Activated naive CD8-positive, alpha-beta T cell (primary cell): ENCODE measurements around the gene EPN1.

ENCODE experiments used
- H3K27ac Mint-ChIP-seq: one replicate; pipeline ENCODE4 v1.8.0; 2021; ENCODE audit warnings: mixed read lengths
- H3K27me3 Mint-ChIP-seq: one replicate; pipeline ENCODE4 v1.8.0; 2021; ENCODE audit warnings: mixed read lengths
- H3K36me3 Mint-ChIP-seq: one replicate; pipeline ENCODE4 v1.8.0; 2021; ENCODE audit warnings: mixed read lengths
- H3K4me1 Mint-ChIP-seq: one replicate; pipeline ENCODE4 v1.8.0; 2021; ENCODE audit warnings: low read depth, mixed read lengths
- H3K4me3 Mint-ChIP-seq: one replicate; pipeline ENCODE4 v1.8.0; 2021; ENCODE audit warnings: mild to moderate bottlenecking, mixed read lengths
- H3K9me3 Mint-ChIP-seq: one replicate; pipeline ENCODE4 v1.8.0; 2021; ENCODE audit warnings: low read depth, mixed read lengths

Gene EPN1

DNA sequence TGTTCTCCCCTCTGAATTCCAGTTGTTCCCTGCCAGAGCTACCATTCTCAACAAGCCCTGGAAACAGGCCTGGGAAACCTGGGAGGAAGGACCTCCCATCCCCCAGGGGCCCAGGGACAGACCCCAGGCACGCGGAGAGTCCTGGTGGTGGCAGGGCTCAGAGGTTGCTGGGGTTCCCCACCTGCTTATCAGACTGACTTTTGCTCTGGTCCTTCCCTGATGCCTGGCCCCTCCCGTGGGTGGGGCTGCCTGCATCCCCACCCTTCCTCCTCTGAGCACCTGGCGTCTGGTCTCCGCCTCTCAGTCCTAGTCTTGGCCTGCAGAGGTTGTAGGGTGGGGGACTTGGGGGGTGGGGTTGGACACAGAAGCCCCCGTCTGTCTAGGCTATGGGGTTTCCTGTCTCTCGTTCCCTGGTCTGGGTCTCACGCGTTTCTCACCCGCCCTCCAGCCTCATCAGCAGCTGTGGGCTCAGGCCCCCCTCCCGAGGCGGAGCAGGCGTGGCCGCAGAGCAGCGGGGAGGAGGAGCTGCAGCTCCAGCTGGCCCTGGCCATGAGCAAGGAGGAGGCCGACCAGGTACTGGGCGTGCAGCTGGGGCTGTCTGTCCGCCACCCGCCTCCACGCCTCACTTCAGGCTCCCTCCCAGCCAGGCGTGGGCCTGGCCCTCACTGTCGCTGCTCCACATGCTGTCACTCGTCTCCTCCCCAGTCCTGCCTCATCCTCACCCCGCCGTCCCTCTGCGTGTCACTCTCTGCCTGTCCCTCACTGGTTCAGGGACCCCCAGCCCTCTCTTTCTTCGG lies 13.6 kb downstream of the EPN1 start:
- no peaks in the 10 kb centered on the region for H3K9me3 Mint-ChIP-seq
- H3K27ac Mint-ChIP-seq = no peak overlapping the region
- H3K36me3 Mint-ChIP-seq = no peaks in the 10 kb centered on the region
- H3K4me1 Mint-ChIP-seq = peaks cover 3% of the 10 kb centered on the region
- H3K4me3 Mint-ChIP-seq = no peak overlapping the region
- H3K27me3 Mint-ChIP-seq = no peaks in the 10 kb centered on the region

DNA sequence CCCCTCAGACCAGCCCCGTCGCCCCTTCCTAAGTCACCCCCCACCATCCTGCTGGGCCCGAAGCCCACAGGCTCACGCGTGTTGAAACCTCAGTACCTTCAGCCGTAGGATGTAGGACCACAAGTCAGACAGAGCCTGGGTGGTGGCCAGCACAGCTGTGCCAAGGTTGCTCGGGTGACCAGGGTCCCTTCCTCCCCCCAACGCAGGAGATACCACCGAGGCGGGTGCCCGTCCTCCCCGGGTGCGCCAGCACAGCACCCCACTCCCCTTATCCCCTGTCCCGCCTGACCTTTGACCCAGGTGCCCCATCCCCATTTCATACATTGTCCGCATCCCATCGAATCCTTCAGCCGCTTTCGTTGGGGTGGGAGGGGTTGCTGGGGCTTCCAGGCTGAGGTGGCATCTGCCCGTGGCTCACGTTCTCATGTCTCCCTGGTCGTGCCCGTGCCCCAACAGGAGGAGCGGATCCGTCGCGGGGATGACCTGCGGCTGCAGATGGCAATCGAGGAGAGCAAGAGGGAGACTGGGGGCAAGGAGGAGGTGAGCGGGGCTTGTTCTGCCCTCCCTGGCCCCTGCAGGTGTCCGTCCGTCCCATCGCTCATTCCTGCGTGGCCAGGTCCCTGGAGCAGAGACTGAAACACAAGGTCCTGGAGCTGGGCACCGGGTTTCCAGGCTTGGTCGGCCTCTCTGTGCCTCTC lies 14.5 kb downstream of the EPN1 start:
- Mint-ChIP-seq H3K27ac (no peak overlapping the region), H3K4me1 (peaks cover 3% of the 10 kb centered on the region), H3K27me3 (no peaks in the 10 kb centered on the region), H3K9me3 (no peaks in the 10 kb centered on the region), H3K4me3 (no peak overlapping the region), H3K36me3 (no peaks in the 10 kb centered on the region)

DNA sequence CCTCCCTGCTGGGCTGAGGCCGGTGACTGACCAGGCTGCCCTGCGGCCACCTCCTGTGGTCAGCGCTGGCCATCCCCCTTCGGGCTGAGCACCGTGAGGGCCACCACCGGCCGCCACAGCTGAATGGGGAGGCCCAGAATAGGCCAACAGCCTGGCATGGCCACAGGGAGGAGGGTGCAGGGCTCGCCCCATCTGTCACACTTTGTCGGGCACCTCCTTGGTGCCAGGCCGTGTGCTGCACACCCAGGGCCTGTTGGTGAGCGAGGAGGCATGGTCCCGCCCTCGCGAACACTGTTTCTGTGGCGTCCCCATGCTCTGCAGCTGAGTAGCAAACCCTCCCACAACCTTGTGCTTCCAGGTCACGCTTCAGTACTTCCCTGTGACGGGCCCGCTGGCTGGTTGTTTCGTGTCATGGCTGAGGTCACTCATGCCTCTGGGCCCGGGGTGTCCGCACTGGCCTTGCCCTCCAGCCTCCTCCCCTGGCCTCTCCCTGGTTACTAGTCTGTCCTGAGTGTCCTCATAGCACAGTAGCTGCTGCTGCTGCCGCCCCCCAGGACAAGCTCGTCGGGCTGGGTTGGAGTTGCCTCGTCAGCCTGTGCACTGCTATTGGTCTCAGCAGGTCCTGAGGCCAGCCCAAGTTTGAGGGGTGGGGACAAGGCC lies 15.2 kb downstream of the EPN1 start:
- Mint-ChIP-seq H3K9me3 (no peaks in the 10 kb centered on the region), H3K36me3 (no peaks in the 10 kb centered on the region), H3K27me3 (no peaks in the 10 kb centered on the region), H3K27ac (no peak overlapping the region), H3K4me1 (peaks cover 3% of the 10 kb centered on the region), H3K4me3 (no peak overlapping the region)

DNA sequence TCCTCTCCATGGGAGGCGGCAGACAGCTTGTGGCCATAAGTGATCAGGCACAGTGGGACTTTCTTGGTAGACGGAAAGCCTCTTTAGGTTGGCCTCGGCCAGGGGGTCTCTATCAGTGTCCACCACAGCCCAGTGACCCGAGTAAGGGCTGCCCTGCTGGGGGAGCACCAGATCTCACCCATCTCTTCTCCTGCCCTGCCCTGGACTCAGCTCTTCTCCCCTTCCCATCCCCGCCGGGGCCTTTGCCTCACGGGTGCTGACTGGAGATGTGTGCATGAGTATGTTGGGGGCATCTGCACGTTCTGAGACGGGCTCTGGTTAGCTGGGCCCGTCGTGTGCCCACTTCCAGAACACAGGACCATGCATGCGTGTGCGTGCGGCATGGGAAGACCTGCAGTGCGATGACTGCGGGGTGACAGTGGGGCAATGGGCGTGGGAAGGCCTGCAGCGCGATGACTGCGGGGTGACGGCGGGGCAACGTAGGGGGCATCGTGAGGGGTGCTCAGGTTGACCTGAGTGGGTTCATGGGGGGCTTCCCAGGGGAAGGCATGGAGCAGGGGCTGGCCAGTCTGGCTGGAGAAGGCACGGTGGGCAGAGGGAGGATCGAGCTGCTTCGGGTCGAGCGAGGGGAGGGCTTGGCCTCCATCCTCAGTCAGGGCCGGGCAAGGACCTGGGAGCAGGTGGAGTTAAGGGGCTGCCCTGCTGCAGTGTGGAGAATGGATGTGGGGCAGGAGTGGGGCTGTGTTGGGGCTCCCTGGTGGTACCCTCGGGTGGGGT lies 15.9 kb downstream of the EPN1 start:
- Mint-ChIP-seq H3K27ac (no peak overlapping the region), H3K36me3 (no peaks in the 10 kb centered on the region)

DNA sequence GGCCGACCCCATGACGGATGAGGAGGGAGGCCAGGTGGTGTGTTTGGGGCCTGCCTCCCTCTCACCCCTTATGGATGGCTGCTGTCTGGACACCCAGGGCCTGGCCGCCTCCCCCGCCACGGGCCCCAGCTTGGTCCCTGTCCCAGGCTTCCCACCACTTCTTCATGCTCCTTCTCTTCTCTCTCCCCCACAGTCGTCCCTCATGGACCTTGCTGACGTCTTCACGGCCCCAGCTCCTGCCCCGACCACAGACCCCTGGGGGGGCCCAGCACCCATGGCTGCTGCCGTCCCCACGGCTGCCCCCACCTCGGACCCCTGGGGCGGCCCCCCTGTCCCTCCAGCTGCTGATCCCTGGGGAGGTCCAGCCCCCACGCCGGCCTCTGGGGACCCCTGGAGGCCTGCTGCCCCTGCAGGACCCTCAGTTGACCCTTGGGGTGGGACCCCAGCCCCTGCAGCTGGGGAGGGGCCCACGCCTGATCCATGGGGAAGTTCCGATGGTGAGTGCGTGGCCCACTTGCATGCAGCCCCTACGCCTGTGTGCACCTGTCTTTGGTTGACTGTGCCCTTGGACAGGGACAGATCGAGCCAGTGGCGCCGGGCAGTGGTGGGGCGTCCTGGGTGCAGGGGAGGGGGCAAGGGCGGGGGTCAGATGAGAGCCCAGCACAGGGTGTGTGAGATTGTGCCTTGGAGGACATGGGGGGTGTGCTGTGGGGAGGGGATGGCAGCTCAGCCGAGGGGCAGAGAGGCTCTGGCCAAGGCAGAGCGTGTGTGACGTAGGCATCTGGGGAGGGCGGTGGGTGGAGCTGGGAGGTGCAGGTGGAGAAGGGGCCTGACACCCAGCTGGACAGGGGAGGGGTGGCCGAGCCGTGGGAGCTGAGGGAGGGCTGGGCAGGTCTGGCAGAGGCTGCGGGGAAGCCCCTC lies 16.8 kb downstream of the EPN1 start:
- no peaks in the 10 kb centered on the region for H3K9me3 Mint-ChIP-seq
- no peak overlapping the region for H3K4me3 Mint-ChIP-seq
- H3K27ac Mint-ChIP-seq = no peak overlapping the region
- H3K27me3 Mint-ChIP-seq = no peaks in the 10 kb centered on the region
- no peaks in the 10 kb centered on the region for H3K4me1 Mint-ChIP-seq
- H3K36me3 Mint-ChIP-seq = no peaks in the 10 kb centered on the region

More for the DNA sequence above, 15.9 kb downstream of the EPN1 start:
- no peak overlapping the region for H3K4me3 Mint-ChIP-seq
- H3K4me1 Mint-ChIP-seq = peaks cover 2% of the 10 kb centered on the region
- no peaks in the 10 kb centered on the region for H3K27me3 Mint-ChIP-seq
- no peaks in the 10 kb centered on the region for H3K9me3 Mint-ChIP-seq

DNA sequence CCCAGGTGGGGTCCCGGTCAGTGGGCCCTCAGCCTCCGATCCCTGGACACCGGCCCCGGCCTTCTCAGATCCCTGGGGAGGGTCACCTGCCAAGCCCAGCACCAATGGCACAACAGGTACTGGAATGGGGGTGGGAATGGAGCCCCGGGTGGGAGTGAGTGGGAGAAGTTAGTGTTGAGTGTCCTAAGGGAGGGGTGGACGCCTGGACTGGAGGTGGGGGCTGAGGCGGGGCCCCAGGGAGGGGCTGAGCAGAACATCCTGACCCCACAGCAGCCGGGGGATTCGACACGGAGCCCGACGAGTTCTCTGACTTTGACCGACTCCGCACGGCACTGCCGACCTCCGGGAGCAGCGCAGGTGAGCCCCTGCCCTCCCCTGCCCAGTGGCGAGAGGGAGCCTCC lies 17.7 kb downstream of the EPN1 start:
- Mint-ChIP-seq H3K9me3 (no peaks in the 10 kb centered on the region), H3K27me3 (no peaks in the 10 kb centered on the region), H3K36me3 (no peaks in the 10 kb centered on the region), H3K27ac (no peak overlapping the region), H3K4me3 (no peak overlapping the region), H3K4me1 (no peaks in the 10 kb centered on the region)

DNA sequence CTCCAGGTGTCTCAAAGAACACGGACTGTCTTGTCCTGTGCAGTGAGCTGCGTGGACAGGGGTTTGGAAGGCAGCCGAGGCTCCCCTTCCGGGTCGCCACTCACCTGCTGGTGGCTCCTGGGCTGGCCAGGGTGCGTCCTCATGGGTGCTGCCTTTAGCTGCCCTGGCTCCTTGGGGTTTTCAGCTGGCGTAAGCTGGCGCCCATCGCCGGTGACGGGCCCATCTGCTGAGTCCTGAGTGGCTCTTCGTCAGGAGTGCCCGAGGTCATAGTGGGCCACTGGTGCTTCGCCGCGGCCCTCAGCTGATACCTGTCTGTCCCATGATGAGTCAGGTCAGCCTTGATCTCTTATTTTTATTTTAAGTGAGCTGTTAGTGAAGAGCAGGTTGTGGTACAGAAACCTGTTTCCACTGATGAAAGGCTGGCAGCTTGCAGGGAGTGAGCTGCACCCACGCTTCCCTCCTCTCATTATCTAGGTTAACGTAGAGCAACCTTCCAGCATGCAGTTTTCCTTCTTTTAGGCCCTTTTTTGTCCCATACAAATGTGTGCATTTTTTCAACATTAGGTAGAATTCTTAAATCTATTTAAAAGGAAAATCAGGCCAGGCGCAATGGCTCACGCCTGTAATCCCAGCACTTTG lies 18.4 kb downstream of the EPN1 start:
- Mint-ChIP-seq H3K27me3 (no peaks in the 10 kb centered on the region), H3K27ac (no peak overlapping the region), H3K36me3 (no peaks in the 10 kb centered on the region), H3K9me3 (no peaks in the 10 kb centered on the region), H3K4me1 (no peaks in the 10 kb centered on the region), H3K4me3 (no peak overlapping the region)

DNA sequence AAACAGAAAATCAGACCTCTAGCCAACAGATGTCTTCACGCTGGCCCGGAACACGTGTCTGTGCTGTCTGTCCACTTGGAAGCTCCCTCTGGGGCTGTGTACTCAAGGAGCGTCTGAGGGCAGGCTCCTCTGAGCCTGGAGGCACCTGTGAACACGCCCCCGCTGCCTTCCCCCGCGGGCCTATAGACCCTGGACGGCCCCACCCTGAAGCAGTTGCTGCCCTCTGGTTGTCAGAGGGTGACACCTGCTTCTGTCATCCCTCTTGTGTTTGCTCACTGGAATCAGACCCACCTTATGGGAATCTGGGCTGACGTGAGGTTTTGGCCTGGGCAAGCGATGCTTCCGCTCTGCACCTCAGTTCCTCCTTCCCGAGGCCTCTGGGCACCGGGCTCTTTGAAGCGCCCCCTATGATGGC lies 19.2 kb downstream of the EPN1 start:
- Mint-ChIP-seq H3K27me3 (no peaks in the 10 kb centered on the region), H3K36me3 (no peaks in the 10 kb centered on the region)

DNA sequence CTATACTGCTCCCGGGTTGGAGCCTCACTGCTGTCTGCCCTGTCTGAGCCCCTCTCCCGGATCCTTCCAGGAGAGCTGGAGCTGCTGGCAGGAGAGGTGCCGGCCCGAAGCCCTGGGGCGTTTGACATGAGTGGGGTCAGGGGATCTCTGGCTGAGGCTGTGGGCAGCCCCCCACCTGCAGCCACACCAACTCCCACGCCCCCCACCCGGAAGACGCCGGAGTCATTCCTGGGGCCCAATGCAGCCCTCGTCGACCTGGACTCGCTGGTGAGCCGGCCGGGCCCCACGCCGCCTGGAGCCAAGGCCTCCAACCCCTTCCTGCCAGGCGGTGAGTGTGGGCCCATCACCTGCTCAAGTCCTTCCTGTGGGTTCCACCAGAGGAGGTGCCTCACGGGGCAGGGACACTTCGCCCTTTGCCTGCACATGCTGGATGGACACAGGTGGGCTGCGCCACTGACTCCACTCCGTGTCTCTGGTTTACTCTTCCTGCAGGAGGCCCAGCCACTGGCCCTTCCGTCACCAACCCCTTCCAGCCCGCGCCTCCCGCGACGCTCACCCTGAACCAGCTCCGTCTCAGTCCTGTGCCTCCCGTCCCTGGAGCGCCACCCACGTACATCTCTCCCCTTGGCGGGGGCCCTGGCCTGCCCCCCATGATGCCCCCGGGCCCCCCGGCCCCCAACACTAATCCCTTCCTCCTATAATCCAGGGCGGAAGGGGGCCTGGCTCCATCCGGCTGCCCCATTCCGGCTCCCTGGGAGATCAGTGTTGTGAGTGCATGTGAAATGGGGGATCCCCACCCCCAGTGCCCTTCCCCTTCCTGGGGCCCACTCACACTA lies 19.8 kb downstream of the EPN1 start:
- Mint-ChIP-seq H3K4me1 (no peaks in the 10 kb centered on the region), H3K27me3 (no peaks in the 10 kb centered on the region), H3K9me3 (no peaks in the 10 kb centered on the region), H3K36me3 (no peaks in the 10 kb centered on the region), H3K4me3 (no peak overlapping the region), H3K27ac (no peak overlapping the region)

More for the DNA sequence above, 19.2 kb downstream of the EPN1 start:
- no peak overlapping the region for H3K27ac Mint-ChIP-seq
- H3K9me3 Mint-ChIP-seq = no peaks in the 10 kb centered on the region
- no peak overlapping the region for H3K4me3 Mint-ChIP-seq
- H3K4me1 Mint-ChIP-seq = no peaks in the 10 kb centered on the region

DNA sequence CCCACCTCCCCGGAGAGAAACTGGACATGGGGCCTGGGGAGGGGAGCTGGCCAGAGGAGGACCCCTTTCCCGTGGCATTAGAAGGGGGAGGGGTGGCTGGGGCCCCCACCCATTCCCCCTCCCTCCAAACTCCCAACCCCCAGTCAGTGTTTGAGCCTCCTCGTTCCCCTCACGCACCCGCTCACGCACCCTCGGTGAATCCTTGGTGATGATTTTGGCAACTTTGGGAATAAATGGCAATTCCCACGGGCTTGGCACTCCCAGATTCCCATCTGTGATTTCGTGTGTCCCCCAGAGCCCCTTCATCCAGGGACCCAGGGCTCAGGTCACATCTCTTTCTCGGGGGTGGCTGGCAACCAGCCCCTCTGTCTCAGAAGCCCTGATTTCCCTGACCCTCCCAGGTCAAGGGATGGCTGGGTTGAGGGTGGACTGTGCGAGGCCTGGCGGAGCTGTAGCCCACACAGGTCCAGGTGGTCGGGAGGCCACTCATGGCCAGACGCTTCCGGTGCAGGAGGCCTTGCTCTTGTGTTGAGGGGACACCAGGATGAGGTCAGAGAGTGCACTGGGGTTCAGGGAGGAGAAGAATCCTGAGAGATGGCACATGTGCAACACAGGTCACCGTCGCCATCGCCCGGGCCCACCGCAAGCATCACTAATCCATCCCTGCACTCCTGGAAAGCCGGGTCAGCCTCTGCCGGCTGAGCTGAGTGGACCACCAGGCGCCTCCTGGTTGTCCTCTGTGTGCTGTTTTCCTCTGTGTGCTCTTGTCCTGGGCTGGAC lies 20.7 kb downstream of the EPN1 start:
- H3K27me3 Mint-ChIP-seq = no peaks in the 10 kb centered on the region
- H3K36me3 Mint-ChIP-seq = no peaks in the 10 kb centered on the region
- no peak overlapping the region for H3K27ac Mint-ChIP-seq
- no peaks in the 10 kb centered on the region for H3K4me1 Mint-ChIP-seq
- H3K4me3 Mint-ChIP-seq = no peak overlapping the region
- H3K9me3 Mint-ChIP-seq = no peaks in the 10 kb centered on the region

DNA sequence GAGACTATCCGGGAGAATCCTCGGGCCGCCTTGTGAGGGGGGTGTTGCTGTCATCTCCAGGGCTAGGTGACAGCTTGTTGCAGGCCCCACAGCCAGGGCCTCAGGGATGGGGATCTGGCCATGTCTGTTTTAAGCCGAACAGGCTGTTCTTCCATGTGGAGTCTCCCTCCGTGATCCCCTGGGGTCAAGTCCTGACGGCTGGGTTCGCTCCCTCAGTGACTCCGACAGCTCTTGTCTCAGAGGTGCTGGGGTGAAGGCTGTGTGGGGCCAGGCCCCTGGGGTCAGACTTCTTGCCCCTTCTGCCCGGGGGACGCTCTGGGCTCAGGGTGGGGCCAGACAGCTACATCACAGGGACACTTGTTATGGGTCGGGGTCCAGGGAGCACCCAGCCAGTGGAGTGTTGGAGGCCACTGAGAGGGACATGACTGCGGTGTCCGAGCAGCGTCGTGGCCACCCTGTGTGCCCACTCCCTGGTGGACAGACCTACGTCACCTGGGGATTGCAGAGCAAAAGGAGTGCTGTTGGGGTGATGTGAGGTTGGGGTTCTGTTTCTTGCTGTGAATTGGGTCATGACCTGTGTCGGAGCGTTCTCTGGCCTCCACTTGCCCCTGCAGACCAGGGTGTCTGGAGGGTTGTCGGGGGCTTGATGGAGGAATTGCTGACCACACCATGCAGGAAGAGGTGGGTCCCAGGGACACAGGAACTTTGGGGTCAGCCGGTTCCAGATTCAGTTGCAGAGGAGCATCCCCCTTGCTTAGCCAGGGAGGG lies 21.5 kb downstream of the EPN1 start:
- no peaks in the 10 kb centered on the region for H3K36me3 Mint-ChIP-seq
- no peaks in the 10 kb centered on the region for H3K4me1 Mint-ChIP-seq
- H3K27me3 Mint-ChIP-seq = no peaks in the 10 kb centered on the region
- no peak overlapping the region for H3K27ac Mint-ChIP-seq
- no peak overlapping the region for H3K4me3 Mint-ChIP-seq
- no peaks in the 10 kb centered on the region for H3K9me3 Mint-ChIP-seq

DNA sequence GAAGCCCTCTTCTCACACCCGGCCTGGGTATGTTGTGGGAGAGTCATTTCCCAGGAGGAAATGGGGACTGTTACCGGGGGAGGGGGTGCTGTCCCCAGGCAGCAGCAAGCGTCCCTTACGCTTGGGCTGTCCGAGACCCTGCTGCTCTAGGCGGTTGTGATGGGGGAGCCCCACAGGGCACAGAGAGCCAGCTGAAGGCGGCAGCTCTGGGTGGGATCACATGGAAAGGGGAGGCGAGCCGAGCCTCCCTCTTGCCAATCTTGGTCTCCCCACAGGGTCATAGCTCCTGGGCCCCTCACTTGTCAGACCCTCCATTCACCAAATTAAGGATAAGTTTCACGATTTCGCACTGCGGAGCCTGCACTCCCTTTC lies 22.0 kb downstream of the EPN1 start:
- H3K27ac Mint-ChIP-seq = no peak overlapping the region
- no peaks in the 10 kb centered on the region for H3K4me1 Mint-ChIP-seq
- H3K4me3 Mint-ChIP-seq = no peak overlapping the region
- H3K9me3 Mint-ChIP-seq = no peaks in the 10 kb centered on the region
- no peaks in the 10 kb centered on the region for H3K36me3 Mint-ChIP-seq
- no peaks in the 10 kb centered on the region for H3K27me3 Mint-ChIP-seq
